Activated naive CD8-positive, alpha-beta T cell treated with anti-CD3 and anti-CD28 coated beads, Interleukin-2, amount 50 U/mL, for 24 hours (primary cell): Measurements from ENCODE around the gene ASTN1.

ENCODE experiments used
- ATAC-seq: fragments of 150-1000 bp; cut with Tn5 transposase; one replicate; pipeline ENCODE4 v1.10.0; 2021
- DNase-seq: peaks from one replicate; pipeline ENCODE4 v3.0.0; 2021
- H3K27ac Mint-ChIP-seq: one replicate; pipeline ENCODE4 v1.8.0; 2021; ENCODE audit warnings: mild to moderate bottlenecking, mixed read lengths
- H3K27me3 Mint-ChIP-seq: one replicate; pipeline ENCODE4 v1.8.0; 2021; ENCODE audit warnings: mixed read lengths
- H3K36me3 Mint-ChIP-seq: one replicate; pipeline ENCODE4 v1.8.0; 2021; ENCODE audit warnings: low read depth, mixed read lengths
- H3K4me1 Mint-ChIP-seq: one replicate; pipeline ENCODE4 v1.8.0; 2021; ENCODE audit warnings: mixed read lengths
- H3K4me3 Mint-ChIP-seq: one replicate; pipeline ENCODE4 v1.8.0; 2021; ENCODE audit warnings: mild to moderate bottlenecking, moderate library complexity, mixed read lengths
- H3K9me3 Mint-ChIP-seq: one replicate; pipeline ENCODE4 v1.8.0; 2021; ENCODE audit warnings: mixed read lengths

Gene ASTN1

DNA sequence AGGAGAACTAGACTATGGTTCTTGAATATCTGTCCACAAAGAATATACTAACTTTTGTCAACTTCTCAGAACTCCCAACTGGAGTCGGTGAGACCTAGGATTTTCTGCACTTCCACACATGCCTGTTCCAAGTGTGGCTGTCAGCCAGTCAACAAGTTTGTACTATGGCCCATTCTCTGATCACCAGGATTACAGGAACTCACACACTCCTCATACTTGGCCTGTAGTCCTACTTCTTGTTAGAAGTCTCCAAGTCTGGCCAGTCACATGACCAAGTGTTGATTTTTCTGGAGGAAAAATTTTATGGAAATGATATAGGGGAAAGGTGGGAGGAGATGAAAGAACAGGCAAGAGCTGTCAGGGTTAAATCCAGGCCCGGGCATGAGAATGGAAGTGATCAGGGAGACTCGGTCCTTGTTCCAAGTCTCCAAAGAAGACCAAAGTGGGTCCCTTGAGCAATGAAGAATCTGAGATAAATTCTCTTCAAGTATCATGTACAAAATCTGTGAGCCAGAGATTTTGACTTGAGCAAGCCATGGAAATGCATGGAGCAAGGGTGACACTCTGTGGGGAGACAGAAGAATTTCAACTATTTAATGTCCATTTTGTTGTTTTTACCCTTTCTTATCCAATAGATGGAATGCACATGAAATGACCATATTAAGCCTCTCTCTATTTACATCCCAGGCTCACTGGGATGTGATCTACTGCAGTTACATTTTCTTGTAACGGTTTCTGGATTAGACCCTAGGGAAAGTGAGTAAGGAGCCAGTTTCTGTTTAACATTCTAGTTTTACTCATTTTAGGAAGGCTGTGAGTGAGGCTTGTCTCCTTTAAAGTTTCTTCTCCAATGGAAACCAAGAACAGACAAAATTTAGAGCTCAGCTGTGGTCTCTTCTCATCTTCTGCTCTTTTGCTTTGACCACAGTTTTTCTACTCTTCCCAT is 320.9 kb downstream of the ASTN1 start:
- ATAC-seq (no peak), DNase-seq (no peak)
- H3K9me3 Mint-ChIP-seq, result no peaks in the 10 kb centered on the region
- H3K36me3 Mint-ChIP-seq, result no peaks in the 10 kb centered on the region
- H3K27me3 Mint-ChIP-seq, result peaks cover 10% of the 10 kb centered on the region
- no peak overlapping the region for H3K27ac Mint-ChIP-seq
- no peaks in the 10 kb centered on the region for H3K4me1 Mint-ChIP-seq
- no peak overlapping the region for H3K4me3 Mint-ChIP-seq

DNA sequence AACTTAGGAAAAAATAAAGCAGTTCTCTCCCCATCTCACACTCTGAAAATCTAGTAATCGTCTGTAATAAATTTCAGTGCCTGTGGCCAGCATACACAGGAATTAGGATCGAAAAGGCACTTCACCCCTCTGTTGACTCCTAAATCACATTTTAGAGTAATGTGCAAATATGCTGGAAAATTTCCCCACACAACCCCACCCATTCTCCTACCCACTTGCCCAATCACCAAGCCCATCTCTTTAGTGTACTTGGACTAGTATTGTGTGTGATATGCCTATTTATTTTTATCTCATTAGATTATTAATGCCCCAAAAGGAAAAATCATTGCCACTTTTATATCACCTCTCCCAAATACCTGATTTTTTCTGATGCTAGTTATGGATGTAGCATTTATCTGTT is 323.3 kb downstream of the ASTN1 start:
- no peaks in the 10 kb centered on the region for H3K4me1 Mint-ChIP-seq
- DNase-seq (no peak), ATAC-seq (no peak)
- no peaks in the 10 kb centered on the region for H3K9me3 Mint-ChIP-seq
- no peak overlapping the region for H3K27ac Mint-ChIP-seq
- peaks cover 10% of the 10 kb centered on the region for H3K27me3 Mint-ChIP-seq
- no peaks in the 10 kb centered on the region for H3K36me3 Mint-ChIP-seq
- H3K4me3 Mint-ChIP-seq, result no peak overlapping the region

DNA sequence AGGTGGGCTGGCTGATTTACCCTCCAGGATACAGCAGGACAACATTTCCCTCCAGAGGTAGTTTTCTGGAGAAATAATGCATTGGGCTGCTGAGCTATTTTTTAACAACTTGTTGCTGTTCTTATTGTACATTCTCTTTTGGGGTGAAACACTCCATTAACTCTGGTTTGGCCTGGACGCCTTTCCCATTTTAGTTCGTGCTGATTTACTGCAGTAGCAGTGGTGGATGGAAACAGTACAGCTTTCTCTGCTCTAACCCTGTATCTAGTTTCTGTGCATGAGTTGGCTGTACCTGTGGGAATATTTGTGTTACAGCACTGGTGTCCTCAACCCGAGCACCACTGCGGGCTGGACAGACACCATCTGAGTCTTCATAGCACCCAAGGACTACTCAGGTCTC is 325.3 kb downstream of the ASTN1 start:
- Mint-ChIP-seq H3K4me3 (no peak overlapping the region), H3K4me1 (no peaks in the 10 kb centered on the region), H3K27ac (no peak overlapping the region), H3K36me3 (no peaks in the 10 kb centered on the region), H3K9me3 (no peaks in the 10 kb centered on the region), H3K27me3 (peaks cover 4% of the 10 kb centered on the region)
- ATAC-seq, result no peak
- no peak for DNase-seq

GRCh38 chr1:176838276-176838995 is 326.1 kb downstream of the ASTN1 start:
- H3K27ac Mint-ChIP-seq, result no peak overlapping the region
- DNase-seq, result no peak
- H3K4me3 Mint-ChIP-seq, result no peak overlapping the region
- no peaks in the 10 kb centered on the region for H3K4me1 Mint-ChIP-seq
- H3K9me3 Mint-ChIP-seq, result no peaks in the 10 kb centered on the region
- no peaks in the 10 kb centered on the region for H3K36me3 Mint-ChIP-seq
- ATAC-seq, result no peak
- H3K27me3 Mint-ChIP-seq, result no peaks in the 10 kb centered on the region

DNA sequence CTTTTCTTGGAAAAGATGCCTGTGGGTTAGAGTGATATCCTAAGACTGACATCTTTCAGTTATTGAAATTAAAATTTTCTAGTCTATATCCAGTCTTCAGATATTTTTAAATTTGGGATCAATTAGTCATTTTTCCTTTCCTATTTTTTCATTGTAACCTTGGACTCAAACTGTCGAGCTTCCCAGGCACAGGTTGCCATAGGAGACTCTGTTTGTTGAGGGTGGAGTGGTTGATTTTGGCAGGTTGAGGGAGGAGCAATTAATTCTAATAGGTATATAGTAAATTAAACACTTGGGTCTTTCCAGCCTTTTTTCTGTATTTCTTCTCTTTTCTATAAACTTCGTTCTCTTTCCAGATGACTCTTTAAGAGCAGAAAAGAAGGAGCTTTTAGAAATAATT is 326.8 kb downstream of the ASTN1 start:
- Mint-ChIP-seq H3K9me3 (no peaks in the 10 kb centered on the region), H3K27ac (no peak overlapping the region), H3K27me3 (no peaks in the 10 kb centered on the region), H3K36me3 (no peaks in the 10 kb centered on the region), H3K4me3 (no peak overlapping the region), H3K4me1 (no peaks in the 10 kb centered on the region)
- no peak for DNase-seq
- ATAC-seq, result no peak

DNA sequence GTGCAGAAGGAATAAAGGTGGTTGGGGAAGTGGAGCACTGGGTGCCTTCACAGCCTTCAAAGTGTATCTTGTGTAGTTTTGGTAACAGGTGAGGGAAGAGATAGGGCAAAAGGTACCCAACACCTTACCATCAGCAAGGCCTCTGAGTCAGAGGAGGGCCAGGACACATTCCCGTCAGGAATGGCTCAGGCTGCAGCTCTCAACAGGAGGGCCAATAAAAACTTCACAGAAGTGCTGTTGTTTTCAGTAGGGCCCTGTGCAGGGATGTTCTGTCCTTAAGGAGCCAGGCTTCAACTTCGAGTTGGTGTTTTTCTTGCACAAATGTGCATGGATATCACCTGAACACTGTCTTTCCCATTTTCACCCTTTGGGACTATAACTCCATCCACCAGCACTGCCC is 333.4 kb downstream of the ASTN1 start:
- ATAC-seq (no peak), DNase-seq (no peak)
- H3K27ac Mint-ChIP-seq, result no peak overlapping the region
- H3K27me3 Mint-ChIP-seq, result no peaks in the 10 kb centered on the region
- H3K9me3 Mint-ChIP-seq, result no peaks in the 10 kb centered on the region
- no peak overlapping the region for H3K4me3 Mint-ChIP-seq
- H3K36me3 Mint-ChIP-seq, result no peaks in the 10 kb centered on the region
- no peaks in the 10 kb centered on the region for H3K4me1 Mint-ChIP-seq

DNA sequence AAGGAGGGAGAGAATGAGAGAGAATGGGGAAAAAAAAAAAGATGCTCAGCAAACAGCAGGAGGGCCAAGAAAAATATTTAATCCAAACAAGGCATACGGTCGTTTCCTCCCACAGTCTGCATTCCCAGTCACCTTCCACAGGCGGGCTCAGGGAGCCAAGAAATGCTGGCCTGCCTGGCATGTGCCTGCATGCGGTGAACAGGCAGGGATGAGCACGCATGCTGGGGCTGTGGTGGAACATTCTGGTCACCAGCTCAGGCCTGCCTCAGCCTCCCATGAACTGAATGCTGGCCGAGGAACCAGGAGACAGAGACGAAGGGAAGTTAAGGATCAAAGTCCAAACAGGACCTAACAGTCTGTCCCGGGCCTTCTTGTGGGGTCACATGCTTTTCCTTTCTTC is 335.3 kb downstream of the ASTN1 start:
- no peak overlapping the region for H3K27ac Mint-ChIP-seq

DNA sequence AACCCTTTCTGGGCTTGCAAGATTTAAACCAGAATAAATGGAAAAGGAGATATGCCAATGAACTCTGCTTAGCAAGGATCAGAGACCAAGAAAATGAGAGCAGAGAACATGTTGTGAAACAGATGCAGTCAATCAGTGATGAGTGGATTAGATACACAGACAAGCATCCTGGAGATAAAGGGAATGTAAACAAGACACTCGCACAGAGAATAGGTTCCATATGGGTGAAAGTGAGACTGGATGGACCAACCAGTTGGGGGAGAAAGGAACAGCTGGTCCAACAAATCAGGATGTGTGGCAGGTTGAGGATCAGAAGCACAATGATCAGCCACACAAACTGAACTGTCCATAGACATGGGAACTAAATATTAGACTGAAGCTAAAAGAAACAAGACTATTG is 338.2 kb downstream of the ASTN1 start:
- H3K27ac Mint-ChIP-seq, result no peak overlapping the region
- no peaks in the 10 kb centered on the region for H3K9me3 Mint-ChIP-seq
- DNase-seq (no peak), ATAC-seq (no peak)
- no peak overlapping the region for H3K4me3 Mint-ChIP-seq
- H3K27me3 Mint-ChIP-seq, result no peaks in the 10 kb centered on the region
- no peaks in the 10 kb centered on the region for H3K4me1 Mint-ChIP-seq
- no peaks in the 10 kb centered on the region for H3K36me3 Mint-ChIP-seq

More for the DNA sequence above, 335.3 kb downstream of the ASTN1 start:
- no peak overlapping the region for H3K4me3 Mint-ChIP-seq
- H3K27me3 Mint-ChIP-seq, result no peaks in the 10 kb centered on the region
- peak; percentile 10 for ATAC-seq
- no peak for DNase-seq
- no peaks in the 10 kb centered on the region for H3K4me1 Mint-ChIP-seq
- no peaks in the 10 kb centered on the region for H3K36me3 Mint-ChIP-seq
- H3K9me3 Mint-ChIP-seq, result no peaks in the 10 kb centered on the region

- no peak overlapping the region for H3K27ac Mint-ChIP-seq
- H3K9me3 Mint-ChIP-seq, result no peaks in the 10 kb centered on the region
- no peaks in the 10 kb centered on the region for H3K4me1 Mint-ChIP-seq
- H3K36me3 Mint-ChIP-seq, result no peaks in the 10 kb centered on the region
- no peak for DNase-seq
- ATAC-seq, result no peak
- no peak overlapping the region for H3K4me3 Mint-ChIP-seq
- H3K27me3 Mint-ChIP-seq, result no peaks in the 10 kb centered on the region
These were observed 344.0 kb downstream of the ASTN1 start for GRCh38 chr1:176820391-176821031.

- Mint-ChIP-seq H3K36me3 (no peaks in the 10 kb centered on the region), H3K4me3 (no peak overlapping the region), H3K27me3 (peaks cover 3% of the 10 kb centered on the region), H3K4me1 (no peaks in the 10 kb centered on the region), H3K9me3 (peaks cover 9% of the 10 kb centered on the region), H3K27ac (no peak overlapping the region)
- DNase-seq, result no peak
- no peak for ATAC-seq
These were observed 348.3 kb downstream of the ASTN1 start for GRCh38 chr1:176816232-176816631.

- Mint-ChIP-seq H3K9me3 (peaks cover 9% of the 10 kb centered on the region), H3K27ac (no peak overlapping the region), H3K27me3 (peaks cover 3% of the 10 kb centered on the region), H3K4me1 (no peaks in the 10 kb centered on the region), H3K36me3 (no peaks in the 10 kb centered on the region), H3K4me3 (no peak overlapping the region)
- DNase-seq (no peak), ATAC-seq (no peak)
These were observed 348.9 kb downstream of the ASTN1 start for GRCh38 chr1:176815621-176816020.

- H3K27me3 Mint-ChIP-seq, result peaks cover 5% of the 10 kb centered on the region
- no peak overlapping the region for H3K27ac Mint-ChIP-seq
- H3K4me3 Mint-ChIP-seq, result no peak overlapping the region
- no peaks in the 10 kb centered on the region for H3K4me1 Mint-ChIP-seq
- DNase-seq, result no peak
- H3K9me3 Mint-ChIP-seq, result peaks cover 9% of the 10 kb centered on the region
- no peaks in the 10 kb centered on the region for H3K36me3 Mint-ChIP-seq
- no peak for ATAC-seq
These were observed 352.8 kb downstream of the ASTN1 start for GRCh38 chr1:176811511-176812288.

DNA sequence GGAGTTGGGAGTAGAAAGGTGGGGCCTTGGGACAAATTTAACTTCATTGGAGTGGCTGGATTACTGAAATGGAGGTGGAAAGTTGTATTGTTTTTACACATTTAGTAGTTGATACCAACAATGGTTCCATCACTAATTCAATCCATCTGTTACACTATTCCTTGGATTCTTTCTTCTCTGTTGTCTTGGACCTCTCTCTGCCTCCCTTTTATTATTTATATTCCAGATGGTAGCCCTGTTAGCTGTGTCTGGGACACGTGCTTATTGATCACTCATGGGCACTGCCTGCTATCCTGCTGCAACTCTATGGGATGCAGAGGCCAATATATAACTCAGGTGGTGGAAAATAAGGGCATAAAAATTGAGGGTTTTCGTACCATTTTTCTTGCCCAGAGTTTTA is 355.2 kb downstream of the ASTN1 start:
- peaks cover 9% of the 10 kb centered on the region for H3K9me3 Mint-ChIP-seq
- H3K27me3 Mint-ChIP-seq, result peaks cover 5% of the 10 kb centered on the region
- no peak for ATAC-seq
- no peaks in the 10 kb centered on the region for H3K36me3 Mint-ChIP-seq
- DNase-seq, result no peak
- no peak overlapping the region for H3K4me3 Mint-ChIP-seq
- no peaks in the 10 kb centered on the region for H3K4me1 Mint-ChIP-seq
- H3K27ac Mint-ChIP-seq, result no peak overlapping the region
